ENCODE data around the gene C11orf52. TPM values are rescaled to one million over a fixed set of nuclear protein-coding genes. Genes with fewer than 3 reads are reported as not detected.

Gene C11orf52
- total RNA-seq, 1 donor from 2014 or later = 0.26 TPM

DNA sequence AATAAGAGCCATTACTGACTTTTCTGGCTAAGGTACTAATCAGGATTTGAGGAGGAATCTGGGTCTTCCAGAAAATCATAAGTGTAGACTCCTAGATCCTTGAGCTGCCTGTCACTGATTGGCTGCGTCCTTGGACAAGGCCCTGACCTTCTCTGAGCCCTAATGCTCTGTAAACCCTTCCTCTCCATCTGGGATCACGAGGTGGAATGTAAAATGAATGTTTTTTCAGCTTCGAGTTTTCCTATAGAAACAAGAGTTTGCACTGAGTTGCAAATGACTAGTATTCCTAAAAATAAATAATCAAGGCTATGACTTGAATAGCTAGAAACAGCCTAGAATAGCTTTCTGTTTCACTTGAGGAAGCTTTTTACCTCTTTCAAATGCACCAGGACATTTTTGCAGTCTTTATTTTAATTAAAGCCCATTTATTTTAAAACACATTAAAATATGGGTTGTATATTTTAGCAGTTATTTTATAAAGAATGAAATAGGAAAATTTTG, 17.4 kb downstream of the C11orf52 start:
- no peaks in the 10 kb centered on the region for H3K36me3 ChIP-seq (ENCODE audit: control insufficient read depth, insufficient read depth, low read length)
- FAIRE-seq = no peak
- TF ChIP-seq CTCF (IDR thresholded peaks at IDR 0.05; ENCODE audit: insufficient read depth, low read length, severe bottlenecking) = no peak
- no peak for DNase-seq (ENCODE audit: low read depth)
- no peaks in the 10 kb centered on the region for H3K27me3 ChIP-seq (ENCODE audit: control insufficient read depth, insufficient read depth, low read length)
- no peak overlapping the region for H3K4me3 ChIP-seq (ENCODE audit: low read depth, low read length)

DNA sequence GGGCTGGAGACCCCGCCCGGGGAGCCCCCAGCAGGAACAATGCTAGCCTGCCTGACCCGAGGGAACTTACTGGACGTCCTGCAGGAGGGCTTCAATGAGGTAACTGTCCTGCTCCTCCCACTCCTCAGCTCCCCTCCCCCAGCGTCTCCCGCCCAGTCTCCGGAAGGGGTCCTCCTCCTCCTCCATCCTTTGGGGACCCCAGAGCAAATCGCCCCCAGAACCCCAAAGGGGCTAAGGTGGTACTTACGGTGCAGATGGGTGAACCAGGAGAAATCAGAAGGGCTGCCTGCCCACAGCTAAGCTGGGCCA, 18.7 kb downstream of the C11orf52 start:
- no peak for TF ChIP-seq CTCF (IDR thresholded peaks at IDR 0.05; ENCODE audit: insufficient read depth, low read length, severe bottlenecking)
- DNase-seq (ENCODE audit: low read depth) (no peak), FAIRE-seq (no peak)
- Histone ChIP-seq H3K4me3 (ENCODE audit: low read depth, low read length) (peak overlapping the region; percentile 61), H3K27me3 (ENCODE audit: control insufficient read depth, insufficient read depth, low read length) (no peaks in the 10 kb centered on the region), H3K36me3 (ENCODE audit: control insufficient read depth, insufficient read depth, low read length) (no peaks in the 10 kb centered on the region)

DNA sequence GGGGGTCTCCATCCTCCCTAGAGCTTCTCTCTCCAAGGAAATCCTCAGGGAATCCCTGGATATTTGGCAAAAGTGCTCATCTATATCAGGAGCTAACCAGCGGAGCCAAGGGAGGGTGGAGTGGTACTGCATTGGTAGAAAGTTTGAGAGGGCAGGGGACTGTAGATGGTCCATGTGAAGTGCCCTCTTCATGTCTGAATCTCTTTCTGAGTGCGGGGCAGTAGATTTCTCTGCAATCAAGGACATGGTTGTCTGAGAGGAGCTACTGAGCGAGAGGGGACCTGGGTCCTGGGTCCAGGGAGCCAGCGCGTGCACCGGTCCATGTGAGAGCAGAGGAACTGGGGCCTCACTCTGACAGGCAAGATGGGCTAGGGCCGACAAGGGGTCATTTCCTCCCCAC, 19.1 kb downstream of the C11orf52 start:
- no peak for FAIRE-seq
- no peak for TF ChIP-seq CTCF (IDR thresholded peaks at IDR 0.05; ENCODE audit: insufficient read depth, low read length, severe bottlenecking)
- Histone ChIP-seq H3K36me3 (ENCODE audit: control insufficient read depth, insufficient read depth, low read length) (no peaks in the 10 kb centered on the region), H3K4me3 (ENCODE audit: low read depth, low read length) (no peak overlapping the region), H3K27me3 (ENCODE audit: control insufficient read depth, insufficient read depth, low read length) (no peaks in the 10 kb centered on the region)
- DNase-seq (ENCODE audit: low read depth) = no peak

GRCh38 chr11:111938687-111939160, 20.0 kb downstream of the C11orf52 start:
- no peak for FAIRE-seq
- DNase-seq (ENCODE audit: low read depth) = peak; percentile 46

DNA sequence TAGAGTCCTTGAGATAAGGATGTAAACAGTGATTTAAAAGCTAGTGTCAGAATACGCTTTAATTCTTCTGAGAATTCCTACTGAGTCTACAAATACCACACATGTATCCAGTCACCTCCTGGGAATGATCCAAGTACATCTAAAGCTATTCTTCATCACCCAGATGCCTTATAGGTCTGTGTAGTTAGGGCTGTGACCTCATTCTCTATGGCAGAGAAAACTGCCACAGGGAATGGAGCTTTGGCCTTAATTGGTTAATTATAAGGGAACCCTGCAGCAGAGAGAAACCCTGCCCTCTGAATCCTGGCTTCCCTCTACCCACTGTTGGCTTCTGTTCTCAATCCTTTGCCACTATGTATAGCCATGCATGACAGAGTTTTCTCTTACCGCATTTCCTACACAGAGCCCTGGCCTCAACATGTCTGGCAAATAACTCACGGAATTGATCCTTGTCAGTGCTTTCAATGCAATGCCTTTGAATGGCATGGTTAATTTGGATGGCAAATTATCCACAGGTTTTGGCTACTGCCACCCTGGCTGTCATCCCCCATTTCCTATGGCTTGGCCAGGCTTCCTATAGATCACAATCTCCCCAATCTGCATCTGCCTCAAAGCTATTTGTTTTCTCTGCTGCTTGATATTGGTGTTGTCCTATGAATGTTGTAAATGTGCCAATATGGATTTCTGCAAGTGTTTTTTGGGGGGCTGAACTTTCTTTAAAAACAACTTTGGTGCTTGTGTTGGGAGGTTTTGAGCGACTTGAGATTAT, 21.3 kb downstream of the C11orf52 start:
- H3K36me3 ChIP-seq (ENCODE audit: control insufficient read depth, insufficient read depth, low read length) = no peaks in the 10 kb centered on the region
- FAIRE-seq (no peak), DNase-seq (ENCODE audit: low read depth) (peak; percentile 87)
- no peak overlapping the region for H3K4me3 ChIP-seq (ENCODE audit: low read depth, low read length)
- no peaks in the 10 kb centered on the region for H3K27me3 ChIP-seq (ENCODE audit: control insufficient read depth, insufficient read depth, low read length)
- no peak for TF ChIP-seq CTCF (IDR thresholded peaks at IDR 0.05; ENCODE audit: insufficient read depth, low read length, severe bottlenecking)

More at GRCh38 chr11:111938687-111939160, 20.0 kb downstream of the C11orf52 start:
- Histone ChIP-seq H3K4me3 (ENCODE audit: low read depth, low read length) (no peak overlapping the region), H3K27me3 (ENCODE audit: control insufficient read depth, insufficient read depth, low read length) (no peaks in the 10 kb centered on the region), H3K36me3 (ENCODE audit: control insufficient read depth, insufficient read depth, low read length) (no peaks in the 10 kb centered on the region)
- no peak for TF ChIP-seq CTCF (IDR thresholded peaks at IDR 0.05; ENCODE audit: insufficient read depth, low read length, severe bottlenecking)

Data from bronchial epithelial cell (primary cell).